HCT116 (cell line): ENCODE data around the gene PDCD2L.

Source experiments
- CTCF ChIP-seq, 3 experiments: fragments of 200-600 bp in 1 of 3; sonication (generic) in 1 of 3; IDR thresholded peaks in 2 of 3; conservative IDR thresholded peaks in 1 of 3; 2 replicates each; pipeline ENCODE4 v1.5.1; 2012 to 2017; ENCODE audit warnings: low read depth in 2 of 3, low read length in 2 of 3, antibody characterized with exemption in 1 of 3, borderline replicate concordance in 1 of 3, control low read depth in 1 of 3, mild to moderate bottlenecking in 1 of 3, mixed read lengths in 1 of 3, mixed run types in 1 of 3, moderate library complexity in 1 of 3; ENCODE audit not compliant: insufficient read depth in 1 of 3
- MAX ChIP-seq: IDR thresholded peaks from 2 replicates; pipeline ENCODE4 v1.6.1; 2012
- POLR2AphosphoS5 ChIP-seq: IDR thresholded peaks from 2 replicates; pipeline ENCODE4 v1.6.1; 2011; ENCODE audit warnings: mild to moderate bottlenecking, low read depth, low read length, moderate library complexity
- RAD21 ChIP-seq: IDR thresholded peaks from 2 replicates; pipeline ENCODE4 v1.6.1; 2012; ENCODE audit warnings: low read depth, mild to moderate bottlenecking
- REST ChIP-seq: IDR thresholded peaks from 2 replicates; pipeline ENCODE4 v1.6.1; 2012; ENCODE audit warnings: low read depth
- SIN3A ChIP-seq: IDR thresholded peaks from 2 replicates; pipeline ENCODE4 v1.6.1; 2012; ENCODE audit warnings: low read depth
- YY1 ChIP-seq: IDR thresholded peaks from 2 replicates; pipeline ENCODE4 v1.6.1; 2011; ENCODE audit warnings: low read length, low read depth, moderate library complexity, mild to moderate bottlenecking; ENCODE audit not compliant: insufficient replicate concordance; ENCODE audit errors: extremely low read depth
- ZFX ChIP-seq: fragments of 450-650 bp; IDR thresholded peaks from 2 replicates; pipeline ENCODE4 v1.6.1; 2017

- no peak for TF ChIP-seq CTCF (IDR thresholded peaks at IDR 0.05 in 2 of 3, conservative IDR thresholded peaks at IDR 0.05 in 1 of 3; ENCODE audit: borderline replicate concordance in 1 of 3, insufficient read depth in 1 of 3, low read depth in 2 of 3, low read length in 2 of 3)
- TF ChIP-seq ZFX: no peak
- no peak for TF ChIP-seq POLR2AphosphoS5
- TF ChIP-seq REST: no peak
- TF ChIP-seq SIN3A: no peak
- TF ChIP-seq RAD21: no peak
- TF ChIP-seq YY1: no peak
- no peak for TF ChIP-seq MAX
Measured at GRCh38 chr19:34461375-34462100, 57.3 kb downstream of the PDCD2L start.
